GM08714 (cell line): ENCODE data around the gene C1orf50.

Source experiments
- H3K4me3 ChIP-seq: fragments of 200-500 bp; sonication (Bioruptor generic); 2 replicates; pipeline ENCODE4 v1.5.1; 2014; ENCODE audit warnings: mild to moderate bottlenecking, low read length, inconsistent platforms
- ZNF274 ChIP-seq: IDR thresholded peaks from 2 replicates; pipeline ENCODE4 v1.6.1; 2012; ENCODE audit warnings: mild to moderate bottlenecking, low read depth, low read length

Gene C1orf50

DNA sequence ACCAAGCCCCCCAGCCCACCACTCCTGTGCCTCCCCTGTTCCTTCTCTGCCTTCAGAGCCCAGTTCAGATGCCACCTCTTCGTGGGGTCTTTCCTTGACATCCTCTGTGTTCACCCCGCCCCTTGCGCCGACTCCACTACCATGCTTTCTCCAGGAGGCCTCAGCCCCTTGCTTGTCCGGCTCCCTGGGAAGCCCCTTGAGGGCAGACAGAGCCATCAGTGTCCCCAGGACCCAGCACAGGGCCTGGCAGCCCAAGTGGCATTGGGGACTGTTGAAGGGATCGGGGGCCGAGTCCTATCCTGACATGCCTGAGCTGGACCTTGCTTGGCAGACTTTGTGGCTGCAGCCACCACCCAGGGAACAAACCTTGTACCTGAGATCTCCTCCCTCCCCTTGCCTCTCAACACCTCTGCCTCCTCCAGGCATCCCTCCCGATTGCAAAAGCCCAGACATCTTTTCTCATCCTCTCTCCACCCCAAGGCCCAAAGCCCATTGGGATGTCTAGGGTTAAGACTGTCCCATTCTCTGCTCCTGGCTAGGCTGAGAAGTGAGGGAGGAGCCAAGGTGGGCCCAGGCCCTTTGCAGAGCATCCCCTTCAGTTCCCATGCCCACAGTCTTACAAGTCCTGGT is 30.4 kb upstream of the C1orf50 start:
- no peak overlapping the region for H3K4me3 ChIP-seq
- no peak for TF ChIP-seq ZNF274

- TF ChIP-seq ZNF274 = no peak
- no peak overlapping the region for H3K4me3 ChIP-seq
Observed at GRCh38 chr1:42737257-42737656, 29.8 kb upstream of the C1orf50 start.

DNA sequence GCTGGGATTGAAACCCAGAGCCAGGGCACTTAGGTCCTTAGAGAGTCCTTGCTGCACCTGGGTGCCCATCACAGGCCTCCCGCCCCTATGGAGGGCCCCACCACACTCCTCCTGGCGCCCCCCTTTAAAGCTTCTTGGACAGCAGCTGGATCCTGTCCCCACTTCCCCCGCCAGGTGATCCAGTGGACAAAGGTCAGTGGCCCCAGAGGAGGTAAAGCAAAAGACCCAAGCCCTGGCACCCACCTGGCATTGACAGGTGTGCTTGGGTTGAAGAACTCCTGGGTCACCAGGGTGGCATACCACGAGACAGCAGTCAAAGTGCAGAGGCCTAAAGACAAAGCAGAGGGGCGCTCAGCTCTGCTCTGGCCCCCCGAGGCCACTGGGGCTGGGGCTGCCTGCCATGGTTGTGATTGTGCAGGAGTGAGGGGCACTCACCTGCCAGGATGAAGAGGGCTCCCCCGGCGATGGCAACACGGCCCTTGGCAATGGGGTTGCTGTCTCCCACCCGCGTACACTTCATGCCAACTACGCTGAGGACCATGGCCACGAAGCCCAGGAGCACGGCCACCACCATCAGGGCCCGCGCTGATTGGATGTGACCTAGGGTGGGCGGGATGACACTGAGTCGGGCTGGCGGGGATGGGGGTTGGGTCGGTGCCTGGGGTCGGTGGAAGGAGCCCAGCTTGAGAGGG is 28.9 kb upstream of the C1orf50 start:
- TF ChIP-seq ZNF274 = no peak

GRCh38 chr1:42738678-42739226 is 28.3 kb upstream of the C1orf50 start:
- H3K4me3 ChIP-seq = no peak overlapping the region
- TF ChIP-seq ZNF274 = no peak

More for the DNA sequence above, 28.9 kb upstream of the C1orf50 start:
- no peak overlapping the region for H3K4me3 ChIP-seq

- no peak within 1 kb of the TSS for H3K4me3 ChIP-seq
- TF ChIP-seq ZNF274 = no peak
Observed at GRCh38 chr1:42739753-42740700, 27.0 kb upstream of the C1orf50 start, which contains the start of gene CLDN19. CLDN19 (minus strand) TSS chr1:42740236; CDS start chr1:42740063, 173 bp downstream.

DNA sequence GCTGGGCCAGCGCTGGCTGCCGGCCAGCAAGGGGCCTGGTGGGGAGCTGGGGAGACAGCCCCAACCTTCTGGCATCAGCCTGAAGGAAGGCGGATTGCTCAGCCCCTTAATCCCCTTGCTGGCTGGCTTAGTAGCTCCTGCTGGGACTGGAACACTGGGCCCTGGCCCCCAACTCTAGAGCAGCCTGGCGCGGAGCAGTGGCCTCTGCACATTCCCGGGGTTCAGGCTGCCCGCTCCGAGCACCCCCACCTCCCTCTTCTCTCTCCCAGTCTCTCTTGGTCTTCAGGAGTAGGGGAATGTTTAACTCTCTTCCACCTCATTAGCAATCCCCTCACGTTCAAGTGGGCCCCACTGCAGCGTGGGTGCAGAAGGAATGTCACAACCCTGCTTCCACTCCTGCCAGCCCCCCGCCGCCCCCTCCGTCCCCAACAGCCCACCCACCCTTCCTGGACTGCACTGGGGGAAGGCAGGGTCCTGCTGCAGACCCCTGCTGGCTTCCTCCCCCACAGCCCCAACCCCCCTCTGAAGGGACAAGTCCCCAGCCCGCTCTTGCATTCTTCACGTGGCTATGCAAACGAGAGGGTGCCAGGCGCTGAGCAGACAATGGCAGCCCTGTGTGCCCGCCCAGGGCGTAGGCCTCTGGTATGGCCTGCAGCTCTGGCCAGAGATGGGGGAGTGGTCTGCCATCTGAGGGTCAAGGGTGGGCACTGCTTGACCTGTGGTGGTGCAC is 26.0 kb upstream of the C1orf50 start:
- TF ChIP-seq ZNF274 = no peak

DNA sequence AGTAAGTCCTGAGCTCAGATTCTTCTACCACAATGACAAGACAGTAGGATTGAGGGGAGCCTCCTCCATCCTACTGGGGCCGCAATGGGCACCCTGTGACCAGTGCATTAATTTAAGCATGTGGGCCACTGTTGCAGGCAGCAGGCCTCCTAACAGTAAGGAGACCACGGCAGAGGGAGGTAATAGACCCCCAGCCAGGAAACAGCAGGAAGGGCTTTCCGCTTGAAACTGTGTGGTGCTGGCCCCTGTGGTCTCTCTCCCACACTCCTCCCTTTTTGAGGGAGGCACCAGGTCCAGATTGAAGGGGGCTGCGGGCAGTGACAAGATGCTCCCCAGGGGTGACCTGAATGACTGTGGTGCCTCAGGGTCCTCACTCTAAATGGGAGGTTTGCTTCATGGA is 25.3 kb upstream of the C1orf50 start:
- no peak overlapping the region for H3K4me3 ChIP-seq
- no peak for TF ChIP-seq ZNF274

More for the DNA sequence above, 26.0 kb upstream of the C1orf50 start:
- no peak overlapping the region for H3K4me3 ChIP-seq

GRCh38 chr1:42742141-42742540 is 24.9 kb upstream of the C1orf50 start:
- H3K4me3 ChIP-seq = no peak overlapping the region
- TF ChIP-seq ZNF274 = no peak

DNA sequence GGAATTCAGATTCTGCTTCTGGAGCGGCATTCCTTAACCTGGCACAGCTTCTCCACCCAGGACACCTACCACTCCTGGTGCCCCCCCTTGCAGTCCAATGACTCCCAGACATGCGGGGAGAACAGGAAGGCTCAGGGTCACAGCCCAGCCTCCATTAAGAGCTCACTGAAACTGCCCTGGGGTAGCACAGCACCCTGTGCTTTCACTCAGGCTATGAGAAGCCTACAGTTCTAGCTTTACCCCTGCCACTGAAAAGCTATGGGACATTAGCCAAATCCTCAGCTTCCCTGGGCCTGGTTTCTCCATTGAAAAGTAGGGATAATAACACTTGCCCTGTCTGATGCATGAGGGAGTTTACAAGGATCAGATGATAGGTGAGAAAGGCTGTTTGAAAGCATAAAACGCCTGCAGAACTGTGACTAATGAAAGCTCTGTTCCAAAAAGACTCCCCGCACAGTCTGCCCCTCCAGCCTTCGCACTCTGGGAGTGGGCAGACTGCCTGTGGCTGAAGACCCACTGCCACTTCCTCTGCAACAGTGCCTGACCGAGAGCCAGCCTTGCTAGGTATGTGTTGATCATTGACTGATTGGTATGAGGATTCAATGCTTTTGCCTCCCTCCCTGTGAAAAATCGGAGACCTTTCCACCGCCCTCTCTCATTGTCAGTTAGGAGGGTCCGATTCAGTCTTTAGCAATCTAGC is 24.3 kb upstream of the C1orf50 start:
- no peak overlapping the region for H3K4me3 ChIP-seq
- no peak for TF ChIP-seq ZNF274

- no peak overlapping the region for H3K4me3 ChIP-seq
Observed at GRCh38 chr1:42743317-42744147, 23.5 kb upstream of the C1orf50 start.

GRCh38 chr1:42744148-42744413 is 23.0 kb upstream of the C1orf50 start:
- no peak overlapping the region for H3K4me3 ChIP-seq
- no peak for TF ChIP-seq ZNF274

More at GRCh38 chr1:42743317-42744147, 23.5 kb upstream of the C1orf50 start:
- TF ChIP-seq ZNF274 = no peak

- TF ChIP-seq ZNF274 = no peak
Observed at GRCh38 chr1:42745851-42746250, 21.2 kb upstream of the C1orf50 start.

More at GRCh38 chr1:42745851-42746250, 21.2 kb upstream of the C1orf50 start:
- H3K4me3 ChIP-seq = no peak overlapping the region
